H9 (cell line): ENCODE data around the gene ZNF776. TPM values are rescaled to one million over a fixed set of nuclear protein-coding genes. Genes with fewer than 3 reads are reported as not detected.
"Not testable (repeated sequence)": the region's sequence is repeated elsewhere in the genome, so short reads cannot be mapped to it uniquely, and the experiment has no call there.

Source experiments
- DNase-seq: peaks from one replicate; pipeline ENCODE4 v3.0.0-alpha.2; 2017
- H2AFZ ChIP-seq: one replicate; pipeline ENCODE4 v1.6.1; 2013; ENCODE audit warnings: mild to moderate bottlenecking, low read length, control low read depth, moderate library complexity
- H2AK5ac ChIP-seq: 2 replicates; pipeline ENCODE4 v1.6.1; 2013; ENCODE audit warnings: low read length, control low read depth, mixed read lengths; ENCODE audit not compliant: insufficient read length
- H2BK120ac ChIP-seq: one replicate; pipeline ENCODE4 v1.6.1; 2013; ENCODE audit warnings: low read depth, mild to moderate bottlenecking, low read length, control low read depth, inconsistent platforms; ENCODE audit not compliant: poor library complexity, severe bottlenecking
- H2BK12ac ChIP-seq: 2 replicates; pipeline ENCODE4 v1.6.1; 2013; ENCODE audit warnings: low read length, control low read depth, mixed read lengths, low read depth; ENCODE audit not compliant: insufficient read length
- H2BK15ac ChIP-seq: 2 replicates; pipeline ENCODE4 v1.6.1; 2013; ENCODE audit warnings: low read depth, low read length, control low read depth
- H2BK20ac ChIP-seq: one replicate; pipeline ENCODE4 v1.6.1; 2013; ENCODE audit warnings: low read depth, mild to moderate bottlenecking, low read length, control low read depth, inconsistent platforms; ENCODE audit not compliant: poor library complexity, severe bottlenecking
- H2BK5ac ChIP-seq: 2 replicates; pipeline ENCODE4 v1.6.1; 2013; ENCODE audit warnings: low read length, control low read depth, mixed read lengths; ENCODE audit not compliant: insufficient read length
- H3K14ac ChIP-seq: 2 replicates; pipeline ENCODE4 v1.6.1; 2013; ENCODE audit warnings: low read length, control low read depth; ENCODE audit not compliant: insufficient read depth
- H3K18ac ChIP-seq: 2 replicates; pipeline ENCODE4 v1.6.1; 2013; ENCODE audit warnings: low read depth, mild to moderate bottlenecking, mixed read lengths, low read length, control low read depth; ENCODE audit not compliant: insufficient read length
- H3K23ac ChIP-seq: 2 replicates; pipeline ENCODE4 v1.6.1; 2013; ENCODE audit warnings: low read length, control low read depth, mixed read lengths, low read depth; ENCODE audit not compliant: insufficient read length
- H3K23me2 ChIP-seq: 2 replicates; pipeline ENCODE4 v1.6.1; 2013; ENCODE audit warnings: low read depth, mild to moderate bottlenecking, mixed read lengths, low read length, control low read depth; ENCODE audit not compliant: insufficient read length, poor library complexity, severe bottlenecking
- H3K27ac ChIP-seq: 2 replicates; pipeline ENCODE4 v1.5.1; 2013; ENCODE audit warnings: low read length, control low read depth, mixed read lengths, low read depth; ENCODE audit not compliant: insufficient read length
- H3K27me3 ChIP-seq: 2 replicates; pipeline ENCODE4 v1.6.1; 2013; ENCODE audit warnings: low read length, control low read depth, inconsistent platforms; ENCODE audit not compliant: insufficient read depth
- H3K4ac ChIP-seq: 2 replicates; pipeline ENCODE4 v1.6.1; 2013; ENCODE audit warnings: low read depth, mild to moderate bottlenecking, control low read depth, inconsistent platforms, low read length, moderate library complexity
- H3K4me1 ChIP-seq: 2 replicates; pipeline ENCODE4 v1.6.1; 2013; ENCODE audit warnings: low read length, control low read depth, inconsistent platforms; ENCODE audit not compliant: insufficient read depth
- H3K4me2 ChIP-seq: 2 replicates; pipeline ENCODE4 v1.6.1; 2013; ENCODE audit warnings: low read length, control low read depth, mixed read lengths; ENCODE audit not compliant: insufficient read length, insufficient read depth
- H3K56ac ChIP-seq: 2 replicates; pipeline ENCODE4 v1.6.1; 2013; ENCODE audit warnings: low read depth, mild to moderate bottlenecking, mixed read lengths, low read length, control low read depth; ENCODE audit not compliant: insufficient read length
- H3K79me1 ChIP-seq: 2 replicates; pipeline ENCODE4 v1.6.1; 2013; ENCODE audit warnings: low read depth, mild to moderate bottlenecking, moderate library complexity, low read length, control low read depth, inconsistent platforms; ENCODE audit not compliant: insufficient read depth, poor library complexity, severe bottlenecking
- H3K79me2 ChIP-seq: 2 replicates; pipeline ENCODE4 v1.6.1; 2013; ENCODE audit warnings: low read length, control low read depth, inconsistent platforms; ENCODE audit not compliant: insufficient read depth
- H3K9ac ChIP-seq: 2 replicates; pipeline ENCODE4 v1.6.1; 2013; ENCODE audit warnings: low read length, control low read depth, mixed read lengths; ENCODE audit not compliant: insufficient read length; ENCODE audit errors: extremely low read depth
- H3K9me3 ChIP-seq: one replicate; pipeline ENCODE4 v1.6.1; 2013; ENCODE audit warnings: low read depth, low read length, inconsistent platforms; ENCODE audit not compliant: control insufficient read depth
- H3T11ph ChIP-seq: one replicate; pipeline ENCODE4 v1.6.1; 2013; ENCODE audit warnings: mild to moderate bottlenecking, low read length, control low read depth, inconsistent platforms
- H4K20me1 ChIP-seq: one replicate; pipeline ENCODE4 v1.6.1; 2013; ENCODE audit not compliant: control insufficient read depth, insufficient read length, insufficient read depth
- H4K5ac ChIP-seq: 2 replicates; pipeline ENCODE4 v1.6.1; 2013; ENCODE audit warnings: low read depth, mild to moderate bottlenecking, mixed read lengths, low read length, control low read depth; ENCODE audit not compliant: insufficient read length
- H4K8ac ChIP-seq: replicated peaks from 2 replicates; pipeline ENCODE4 v1.6.1; 2013; ENCODE audit warnings: low read length, control low read depth, mixed read lengths, low read depth; ENCODE audit not compliant: insufficient read length
- H4K91ac ChIP-seq: 2 replicates; pipeline ENCODE4 v1.6.1; 2013; ENCODE audit warnings: low read depth, mild to moderate bottlenecking, moderate library complexity, mixed read lengths, low read length, control low read depth; ENCODE audit not compliant: insufficient read length
- H3K27ac Mint-ChIP-seq, 3 experiments: 2 replicates in 2 of 3; 3 replicates in 1 of 3; pipeline ENCODE4 v1.8.0; 2020 to 2021; ENCODE audit warnings: mixed read lengths in 3 of 3, mild to moderate bottlenecking in 1 of 3, moderate library complexity in 1 of 3
- H3K27me3 Mint-ChIP-seq: 2 replicates; pipeline ENCODE4 v1.8.0; 2021; ENCODE audit warnings: low read depth, mild to moderate bottlenecking, moderate library complexity, mixed read lengths
- H3K36me3 Mint-ChIP-seq, 3 experiments: 2 replicates in 2 of 3; 3 replicates in 1 of 3; pipeline ENCODE4 v1.8.0; 2020 to 2021; ENCODE audit warnings: low read depth in 3 of 3, mixed read lengths in 3 of 3; ENCODE audit not compliant: insufficient read depth in 1 of 3
- H3K4me1 Mint-ChIP-seq, 2 experiments: 2 replicates each; pipeline ENCODE4 v1.8.0; 2020; ENCODE audit warnings: mixed read lengths in 2 of 2
- H3K4me3 Mint-ChIP-seq, 2 experiments: 2 replicates in 1 of 2; 3 replicates in 1 of 2; pipeline ENCODE4 v1.8.0; 2020 to 2021; ENCODE audit warnings: mild to moderate bottlenecking in 2 of 2, mixed read lengths in 2 of 2, moderate library complexity in 1 of 2
- H3K9me3 Mint-ChIP-seq, 2 experiments: 2 replicates in 1 of 2; 3 replicates in 1 of 2; pipeline ENCODE4 v1.8.0; 2020; ENCODE audit warnings: mild to moderate bottlenecking in 2 of 2, mixed read lengths in 2 of 2, moderate library complexity in 1 of 2
- CTCF ChIP-seq: fragments of 200-600 bp; sonication (generic); conservative IDR thresholded peaks from 3 replicates; pipeline ENCODE4 v1.8.0; 2021; ENCODE audit warnings: antibody characterized with exemption, mild to moderate bottlenecking
- WGBS: extraction: QIAGEN DNeasy Blood & Tissue Kit; methylation state at CpG from one replicate; pipeline ENCODE4 v1.1.7; 2013; ENCODE audit warnings: missing lambda C conversion rate, low lambda C conversion rate, mixed read lengths; ENCODE audit not compliant: insufficient read length; ENCODE audit errors: extremely low coverage; 5-methylcytosine and 5-hydroxymethylcytosine counted together
- total RNA-seq: library from RNA; stranded (reverse); gene quantifications from 2 replicates; pipeline ENCODE4 v1.2.1, GENCODE V29; 2021

Gene ZNF776
- total RNA-seq, 1 experiment from 2014 or later: 19.7 TPM

DNA sequence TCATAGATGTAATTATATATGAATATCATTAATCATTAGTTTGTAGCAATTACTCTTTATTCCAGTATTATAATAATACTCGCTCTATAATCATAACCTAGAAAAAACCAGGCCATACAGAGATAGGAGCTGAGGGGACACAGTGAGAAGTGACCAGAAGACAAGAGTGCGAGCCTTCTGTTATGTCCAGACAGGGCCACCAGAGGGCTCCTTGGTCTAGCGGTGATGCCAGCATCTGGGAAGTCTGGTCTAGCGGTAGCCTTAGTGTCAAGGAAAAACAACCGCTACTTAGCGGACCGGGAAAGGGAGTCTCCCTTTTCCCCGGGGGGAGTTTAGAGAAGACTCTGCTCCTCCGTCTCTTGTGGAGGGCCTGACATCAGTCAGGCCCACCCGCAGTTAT is 8.3 kb upstream of the ZNF776 start:
- not testable (repeated sequence) for H4K8ac ChIP-seq, H4K5ac ChIP-seq, H3K23me2 ChIP-seq, H2BK120ac ChIP-seq, H3K27ac Mint-ChIP-seq, H3K4me1 Mint-ChIP-seq, H3K4me1 ChIP-seq, H3K56ac ChIP-seq, H3K4me2 ChIP-seq, H3K9me3 Mint-ChIP-seq, H3K27ac ChIP-seq, H3K36me3 Mint-ChIP-seq, H3K27me3 ChIP-seq, H3K79me1 ChIP-seq, H3K4ac ChIP-seq, H2AK5ac ChIP-seq, H2AFZ ChIP-seq, H3K9me3 ChIP-seq, H2BK15ac ChIP-seq, H3K23ac ChIP-seq, H2BK12ac ChIP-seq, H4K91ac ChIP-seq, H3K14ac ChIP-seq, H2BK20ac ChIP-seq, H2BK5ac ChIP-seq, H3T11ph ChIP-seq, H3K18ac ChIP-seq, H3K4me3 Mint-ChIP-seq, H3K79me2 ChIP-seq, H4K20me1 ChIP-seq, H3K9ac ChIP-seq
- WGBS: no CpG with 5 or more reads among the region's 10 CpGs
- peak; percentile 82 for TF ChIP-seq CTCF
- H3K27me3 Mint-ChIP-seq: peaks cover 34% of the 10 kb centered on the region
- DNase-seq: peak; percentile 58

DNA sequence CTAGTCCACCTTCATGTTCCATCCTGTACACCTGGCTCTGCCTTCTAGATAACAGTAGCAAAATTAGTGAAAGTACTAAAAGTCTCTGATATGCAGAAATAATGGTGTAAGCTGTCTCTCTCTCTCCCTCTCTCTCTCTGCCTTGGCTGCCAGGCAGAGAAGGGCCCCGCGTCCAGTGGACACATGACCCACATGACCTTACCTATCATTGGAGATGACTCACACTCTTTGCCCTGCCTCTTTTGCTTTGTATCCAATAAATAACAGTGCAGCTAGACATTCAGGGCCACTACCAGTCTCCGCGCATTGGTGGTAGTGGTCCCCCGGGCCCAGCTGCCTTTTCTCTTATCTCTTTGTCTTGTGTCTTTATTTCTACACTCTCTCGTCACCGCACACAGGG is 7.8 kb upstream of the ZNF776 start:
- not testable (repeated sequence) for H4K5ac ChIP-seq, H3K27me3 ChIP-seq, H4K91ac ChIP-seq, H3K18ac ChIP-seq, H2AFZ ChIP-seq, H2BK15ac ChIP-seq, H3K9me3 Mint-ChIP-seq, H3K4me1 Mint-ChIP-seq, H3K4me2 ChIP-seq, H2BK20ac ChIP-seq, H3K4ac ChIP-seq, H4K20me1 ChIP-seq, H2AK5ac ChIP-seq, H3K23ac ChIP-seq, H3K14ac ChIP-seq, H3K9ac ChIP-seq, H2BK5ac ChIP-seq, H3T11ph ChIP-seq, H3K9me3 ChIP-seq, H3K79me2 ChIP-seq, H3K36me3 Mint-ChIP-seq, H3K27ac ChIP-seq, H3K4me1 ChIP-seq, H3K79me1 ChIP-seq, H2BK12ac ChIP-seq, H3K23me2 ChIP-seq, H2BK120ac ChIP-seq, DNase-seq, H3K27ac Mint-ChIP-seq, H4K8ac ChIP-seq, H3K56ac ChIP-seq
- WGBS: no CpG with 5 or more reads among the region's 7 CpGs
- peak overlapping the region; percentile 12 to 19; a peak in 3 of 5 replicates for H3K4me3 Mint-ChIP-seq
- H3K27me3 Mint-ChIP-seq: peaks cover 30% of the 10 kb centered on the region
